GM10266 (cell line): ENCODE measurements around the gene NRP1.

Experiments used
- DNase-seq: peaks from one replicate; pipeline ENCODE4 v3.0.0; 2012; ENCODE audit errors: extremely low spot score
- TF ChIP-seq, protein P1 (sequence below): IDR thresholded peaks from 2 replicates; pipeline ENCODE4 v1.5.1; 2012; ENCODE audit warnings: mild to moderate bottlenecking, low read depth; ENCODE audit not compliant: control insufficient read depth, insufficient read depth; ENCODE audit errors: missing control alignments

Gene NRP1

DNA sequence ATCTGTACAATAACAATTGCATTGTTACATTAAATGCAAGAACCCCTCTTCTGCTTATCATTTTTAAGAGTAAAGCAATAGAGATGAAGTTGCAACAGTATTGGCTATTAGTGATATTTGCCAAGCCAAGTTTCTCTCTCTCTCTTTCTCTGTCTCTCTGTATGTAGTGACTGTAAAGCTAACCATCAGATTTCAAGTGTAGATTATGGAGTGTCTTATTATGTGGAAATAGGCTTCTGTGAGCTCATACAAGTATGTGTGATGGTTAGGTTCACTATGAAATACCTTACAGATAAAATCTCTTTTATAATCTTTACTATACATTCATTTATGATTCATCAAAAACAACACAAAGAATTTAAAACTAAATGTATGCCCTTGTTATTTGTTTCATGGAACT is 28.6 kb upstream of the NRP1 start:
- TF ChIP-seq, protein P1, sequence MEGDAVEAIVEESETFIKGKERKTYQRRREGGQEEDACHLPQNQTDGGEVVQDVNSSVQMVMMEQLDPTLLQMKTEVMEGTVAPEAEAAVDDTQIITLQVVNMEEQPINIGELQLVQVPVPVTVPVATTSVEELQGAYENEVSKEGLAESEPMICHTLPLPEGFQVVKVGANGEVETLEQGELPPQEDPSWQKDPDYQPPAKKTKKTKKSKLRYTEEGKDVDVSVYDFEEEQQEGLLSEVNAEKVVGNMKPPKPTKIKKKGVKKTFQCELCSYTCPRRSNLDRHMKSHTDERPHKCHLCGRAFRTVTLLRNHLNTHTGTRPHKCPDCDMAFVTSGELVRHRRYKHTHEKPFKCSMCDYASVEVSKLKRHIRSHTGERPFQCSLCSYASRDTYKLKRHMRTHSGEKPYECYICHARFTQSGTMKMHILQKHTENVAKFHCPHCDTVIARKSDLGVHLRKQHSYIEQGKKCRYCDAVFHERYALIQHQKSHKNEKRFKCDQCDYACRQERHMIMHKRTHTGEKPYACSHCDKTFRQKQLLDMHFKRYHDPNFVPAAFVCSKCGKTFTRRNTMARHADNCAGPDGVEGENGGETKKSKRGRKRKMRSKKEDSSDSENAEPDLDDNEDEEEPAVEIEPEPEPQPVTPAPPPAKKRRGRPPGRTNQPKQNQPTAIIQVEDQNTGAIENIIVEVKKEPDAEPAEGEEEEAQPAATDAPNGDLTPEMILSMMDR: no peak

DNA sequence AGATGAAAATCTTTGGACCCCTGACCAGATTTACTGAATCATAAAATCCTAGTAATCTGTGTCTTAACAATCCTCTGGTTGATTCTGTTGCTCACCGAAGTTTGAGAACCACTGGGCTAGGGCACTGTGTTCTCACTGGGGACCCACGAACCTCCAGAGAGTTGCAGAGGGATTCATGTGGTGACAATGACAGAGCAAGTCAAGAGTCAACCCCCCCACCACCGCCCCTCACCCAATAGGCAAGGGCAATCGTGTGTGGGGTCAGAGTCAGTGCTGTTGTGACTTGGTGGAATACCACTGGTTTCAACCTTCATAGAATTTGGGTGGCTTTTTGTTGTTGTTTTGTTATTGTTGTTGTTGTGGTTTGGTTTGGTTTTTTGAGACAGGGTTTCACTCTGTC is 23.5 kb upstream of the NRP1 start:
- TF ChIP-seq, protein P1: no peak
- DNase-seq: no peak

More for the DNA sequence above, 28.6 kb upstream of the NRP1 start:
- DNase-seq: no peak

DNA sequence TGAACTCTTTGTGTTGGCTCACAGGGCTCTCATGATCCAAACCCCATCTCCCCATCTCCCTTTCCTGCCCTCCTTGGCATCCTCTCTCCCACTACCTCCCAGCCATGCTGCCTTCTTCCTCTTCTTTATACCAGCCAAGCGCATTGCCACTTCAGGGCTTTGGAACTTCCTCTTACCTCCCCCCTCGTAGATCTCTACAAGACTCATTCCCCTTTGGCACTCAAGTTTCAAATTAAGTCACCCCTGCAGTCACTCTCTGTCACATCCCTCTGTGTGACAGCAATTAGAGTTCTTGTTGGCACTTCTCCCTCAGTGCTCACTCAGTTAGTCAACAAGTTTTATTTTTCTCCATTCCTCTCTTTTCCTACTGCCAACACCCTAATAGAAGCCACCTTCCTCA is 20.8 kb upstream of the NRP1 start:
- TF ChIP-seq, protein P1: no peak
- no peak for DNase-seq

DNA sequence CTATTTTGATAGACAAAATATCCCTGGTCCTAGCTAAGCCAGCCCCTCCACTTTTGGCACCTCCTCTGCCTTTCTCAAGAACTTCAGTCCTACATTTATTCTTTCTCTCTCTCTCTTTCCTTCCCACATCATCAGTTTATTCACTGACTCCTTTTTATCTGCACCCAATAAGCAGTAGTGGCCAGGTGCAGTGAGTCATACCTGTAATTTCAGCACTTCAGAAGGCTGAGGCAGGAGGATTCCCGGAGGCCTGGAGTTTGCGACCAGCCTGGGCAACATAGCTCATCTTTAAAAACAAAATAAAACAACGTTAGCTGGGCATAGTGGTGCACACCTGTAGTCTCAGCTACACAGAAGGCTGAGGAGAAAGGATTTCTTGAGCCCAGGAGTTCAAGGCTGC is 19.4 kb upstream of the NRP1 start:
- TF ChIP-seq, protein P1: no peak

DNA sequence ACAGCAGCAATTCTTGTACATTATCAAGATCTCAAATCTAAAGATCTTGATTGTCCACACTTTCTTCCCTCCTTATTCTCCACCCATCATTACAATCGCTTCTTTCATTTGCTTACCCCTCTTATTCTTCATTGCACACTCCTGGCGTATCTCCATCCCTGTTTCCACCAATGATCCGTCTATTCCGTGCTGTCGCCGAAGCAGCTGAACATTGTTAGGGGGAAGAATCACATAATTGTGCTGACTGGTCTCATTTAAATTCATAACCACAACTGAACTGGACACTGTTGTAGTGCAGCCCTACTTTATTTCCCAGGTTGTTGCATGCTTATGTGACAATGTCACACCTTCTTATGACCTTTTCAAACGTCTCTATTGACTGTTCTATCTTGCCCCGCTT is 18.9 kb upstream of the NRP1 start:
- TF ChIP-seq, protein P1: no peak
- DNase-seq: no peak

More for the DNA sequence above, 19.4 kb upstream of the NRP1 start:
- DNase-seq: no peak

DNA sequence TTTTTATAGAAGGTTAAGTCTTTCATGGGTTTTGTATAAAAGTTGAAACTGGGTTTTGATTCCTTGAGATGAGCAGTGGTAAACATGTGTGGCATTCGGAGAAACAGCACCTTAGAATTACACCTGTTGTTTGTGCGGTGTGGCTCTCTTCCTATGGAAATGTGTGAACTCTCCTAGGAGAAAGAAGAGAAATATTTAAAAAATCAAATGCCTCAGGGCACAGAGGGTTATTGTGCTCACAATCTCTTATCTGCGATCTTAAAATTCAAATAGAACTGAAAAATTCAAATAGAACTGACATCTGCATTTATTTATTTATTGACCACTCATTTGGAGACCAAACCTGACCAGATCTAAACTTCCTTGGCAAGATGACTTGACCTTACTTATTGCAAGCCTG is 18.1 kb upstream of the NRP1 start:
- no peak for DNase-seq
- TF ChIP-seq, protein P1: no peak

DNA sequence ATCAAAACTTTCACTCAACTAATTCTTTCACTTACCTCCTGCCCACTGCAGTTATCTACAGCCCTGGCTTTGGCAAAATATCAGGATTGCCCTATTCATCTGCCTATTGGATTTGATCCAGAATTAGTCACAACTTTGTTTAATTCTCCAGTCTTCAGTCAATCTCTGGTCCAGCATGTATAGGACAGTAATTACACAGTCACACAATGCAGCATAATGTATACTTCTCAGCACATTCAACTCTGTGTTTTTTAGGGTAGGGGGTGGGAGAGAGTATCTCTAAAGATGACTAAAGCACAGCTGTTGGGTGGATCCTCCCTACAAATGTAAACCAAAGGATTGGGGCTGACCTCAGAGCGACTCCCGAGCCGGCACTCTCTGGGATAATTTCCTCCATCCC is 17.7 kb upstream of the NRP1 start:
- TF ChIP-seq, protein P1: no peak
- no peak for DNase-seq

DNA sequence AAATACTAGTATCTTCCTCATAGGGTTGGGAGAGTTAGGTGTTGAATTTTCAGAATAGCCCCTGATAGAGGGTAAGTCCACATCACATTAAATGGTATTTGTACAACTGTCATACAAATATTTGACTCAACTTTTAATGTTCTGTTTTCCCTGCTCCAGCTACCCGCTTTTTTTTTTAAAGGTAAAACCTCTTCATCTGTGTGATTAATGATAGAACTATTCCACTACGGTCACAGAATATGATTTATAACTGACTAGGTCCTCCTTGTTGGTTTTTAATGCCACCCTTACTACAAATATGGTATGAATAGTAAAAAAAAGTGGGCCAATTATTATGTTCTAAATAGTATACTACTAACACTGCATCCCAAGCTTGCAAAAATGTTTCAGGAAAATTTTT is 15.6 kb upstream of the NRP1 start:
- TF ChIP-seq, protein P1: no peak
- DNase-seq: no peak
